GM13977 (cell line): ENCODE results near the gene NCLN.

Experiments
- DNase-seq: peaks from one replicate; pipeline ENCODE4 v3.0.0; 2012; ENCODE audit warnings: low spot score
- in situ Hi-C: fragments of 300-500 bp; cut with MboI; formaldehyde crosslinking; loops from one replicate; pipeline ENCODE4 v1.12.0; 2022; ENCODE audit warnings: low sequenced_read_pairs, low pct_unique_long_range_greater_than_20kb, mixed read lengths, inconsistent platforms; ENCODE audit not compliant: unreplicated experiment
- TF ChIP-seq, protein P1 (sequence below): IDR thresholded peaks from 2 replicates; pipeline ENCODE4 v1.5.1; 2012; ENCODE audit warnings: mild to moderate bottlenecking, control low read depth; ENCODE audit not compliant: insufficient read depth; ENCODE audit errors: extremely low read depth, missing control alignments

The NCLN gene

DNA sequence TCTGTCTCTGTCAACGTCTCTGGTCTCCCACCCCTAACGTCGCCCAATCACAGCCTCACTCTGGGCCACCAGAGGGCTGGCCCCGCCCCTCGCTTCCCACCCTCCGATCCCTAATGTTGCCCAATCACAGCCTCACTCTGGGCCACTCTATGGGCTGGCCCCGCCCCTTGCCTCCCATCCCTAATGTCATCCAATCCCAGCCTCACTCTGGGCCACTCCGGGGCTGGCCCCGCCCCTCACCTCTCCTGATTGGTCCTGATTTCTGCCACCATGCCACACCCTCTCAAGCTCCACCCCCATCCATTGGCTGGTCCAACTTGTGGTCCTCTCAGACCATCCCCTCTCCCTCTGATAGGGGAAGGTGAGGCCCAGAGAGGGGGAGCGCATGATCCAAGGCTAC lies 63.7 kb downstream of the NCLN start:
- in situ Hi-C loops: no loop called here
- TF ChIP-seq, protein P1, sequence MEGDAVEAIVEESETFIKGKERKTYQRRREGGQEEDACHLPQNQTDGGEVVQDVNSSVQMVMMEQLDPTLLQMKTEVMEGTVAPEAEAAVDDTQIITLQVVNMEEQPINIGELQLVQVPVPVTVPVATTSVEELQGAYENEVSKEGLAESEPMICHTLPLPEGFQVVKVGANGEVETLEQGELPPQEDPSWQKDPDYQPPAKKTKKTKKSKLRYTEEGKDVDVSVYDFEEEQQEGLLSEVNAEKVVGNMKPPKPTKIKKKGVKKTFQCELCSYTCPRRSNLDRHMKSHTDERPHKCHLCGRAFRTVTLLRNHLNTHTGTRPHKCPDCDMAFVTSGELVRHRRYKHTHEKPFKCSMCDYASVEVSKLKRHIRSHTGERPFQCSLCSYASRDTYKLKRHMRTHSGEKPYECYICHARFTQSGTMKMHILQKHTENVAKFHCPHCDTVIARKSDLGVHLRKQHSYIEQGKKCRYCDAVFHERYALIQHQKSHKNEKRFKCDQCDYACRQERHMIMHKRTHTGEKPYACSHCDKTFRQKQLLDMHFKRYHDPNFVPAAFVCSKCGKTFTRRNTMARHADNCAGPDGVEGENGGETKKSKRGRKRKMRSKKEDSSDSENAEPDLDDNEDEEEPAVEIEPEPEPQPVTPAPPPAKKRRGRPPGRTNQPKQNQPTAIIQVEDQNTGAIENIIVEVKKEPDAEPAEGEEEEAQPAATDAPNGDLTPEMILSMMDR: no peak
- DNase-seq: no peak

DNA sequence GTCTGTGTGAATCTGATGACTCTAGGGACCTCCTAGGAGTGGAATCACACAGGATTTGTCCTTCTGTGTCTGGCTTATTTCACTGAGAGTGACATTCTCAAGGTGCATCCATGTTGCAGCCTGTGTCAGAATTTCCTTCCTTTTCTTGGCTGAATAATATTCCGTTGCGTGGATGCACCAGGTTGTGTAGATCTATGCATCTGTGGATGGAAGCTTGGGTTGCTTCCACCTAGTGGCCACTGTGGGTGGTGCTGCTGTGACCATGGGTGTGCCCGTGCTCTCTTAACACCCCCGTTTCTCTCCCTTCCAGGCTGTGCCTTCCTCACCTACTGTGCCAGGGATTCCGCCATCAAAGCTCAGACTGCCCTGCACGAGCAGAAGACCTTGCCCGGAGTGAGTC lies 64.9 kb downstream of the NCLN start:
- TF ChIP-seq, protein P1: peak; percentile 71
- in situ Hi-C loops: no loop called here
- peak; percentile 67 for DNase-seq

DNA sequence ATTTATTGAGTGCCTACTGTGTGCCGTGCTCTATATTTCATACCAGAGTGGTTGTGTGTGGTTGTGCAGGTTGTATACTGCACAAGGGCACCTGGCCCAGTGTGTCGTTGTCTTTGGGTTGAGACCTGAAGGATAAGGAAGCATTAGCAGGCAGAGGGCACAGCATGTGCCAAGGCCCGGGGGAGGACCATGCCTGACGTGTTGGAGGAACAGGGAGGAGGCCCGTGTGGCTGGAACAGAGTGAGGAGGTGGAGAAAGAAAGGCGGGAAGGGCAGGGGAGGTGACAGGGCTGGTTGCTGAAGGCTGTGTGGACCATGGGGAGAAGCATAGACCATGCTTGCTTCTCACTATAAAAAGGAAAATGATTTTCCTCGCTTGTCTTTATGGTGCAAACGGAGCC lies 65.5 kb downstream of the NCLN start:
- TF ChIP-seq, protein P1: no peak
- DNase-seq: no peak
- in situ Hi-C loops: no loop called here

DNA sequence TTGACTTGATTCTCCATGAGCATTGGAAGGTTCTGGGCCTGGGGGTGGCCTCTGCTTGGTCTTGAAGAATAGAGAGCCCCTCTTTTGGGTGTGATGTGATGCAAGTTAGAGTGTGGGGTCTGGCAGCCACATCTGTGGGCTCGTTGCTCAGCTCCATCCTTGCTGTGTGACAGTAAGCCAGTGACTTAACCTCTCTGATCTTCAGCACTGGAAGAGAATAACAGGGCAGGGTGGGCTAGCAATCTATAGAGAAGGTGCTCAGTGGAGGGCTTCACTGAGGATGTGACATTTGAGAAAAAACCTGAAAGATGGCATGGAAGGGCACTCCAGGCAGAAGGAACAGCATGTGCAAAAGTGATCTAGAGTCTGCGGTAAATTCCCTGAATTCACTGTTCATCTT lies 66.9 kb downstream of the NCLN start:
- no peak for DNase-seq
- in situ Hi-C loops: no loop called here
- TF ChIP-seq, protein P1: no peak

DNA sequence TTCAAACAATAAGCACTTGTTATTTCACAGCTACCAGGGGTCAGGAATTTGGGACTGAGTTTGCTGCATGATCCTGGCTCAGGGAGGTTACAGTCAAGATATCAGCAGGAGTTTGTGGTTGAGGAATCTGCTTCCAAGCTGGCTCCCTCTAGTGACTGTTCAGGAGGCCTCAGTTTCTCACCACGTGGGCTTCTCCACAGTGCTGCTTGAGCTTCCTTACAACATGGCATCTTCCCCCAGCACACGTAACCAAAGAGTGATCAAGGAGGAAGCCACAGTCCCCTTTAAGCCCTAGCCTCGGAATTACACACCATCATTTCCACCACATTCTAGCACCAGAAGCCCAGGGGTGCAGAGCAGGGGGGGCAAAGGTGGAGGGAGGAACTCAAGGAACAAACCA lies 67.5 kb downstream of the NCLN start:
- DNase-seq: no peak
- in situ Hi-C loops: no loop called here
- TF ChIP-seq, protein P1: peak; percentile 7

DNA sequence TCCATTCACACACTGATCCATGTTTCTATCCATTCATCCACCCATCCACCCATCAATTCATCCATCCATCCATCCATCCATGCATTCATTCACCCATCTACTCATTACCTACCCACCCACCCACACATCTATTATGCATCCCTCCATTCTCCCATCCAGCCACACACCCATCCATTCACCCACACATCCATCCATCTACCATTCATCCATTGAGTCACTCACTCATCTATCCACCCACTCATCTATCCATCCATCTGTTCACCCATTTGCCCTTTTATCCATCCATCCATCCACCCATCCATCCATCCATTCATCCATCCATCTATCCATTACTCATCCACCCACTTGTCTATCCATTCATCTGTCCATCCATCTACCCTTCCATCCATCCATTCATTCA lies 68.8 kb downstream of the NCLN start:
- in situ Hi-C loops: no loop called here
- DNase-seq: no peak
- TF ChIP-seq, protein P1: no peak

DNA sequence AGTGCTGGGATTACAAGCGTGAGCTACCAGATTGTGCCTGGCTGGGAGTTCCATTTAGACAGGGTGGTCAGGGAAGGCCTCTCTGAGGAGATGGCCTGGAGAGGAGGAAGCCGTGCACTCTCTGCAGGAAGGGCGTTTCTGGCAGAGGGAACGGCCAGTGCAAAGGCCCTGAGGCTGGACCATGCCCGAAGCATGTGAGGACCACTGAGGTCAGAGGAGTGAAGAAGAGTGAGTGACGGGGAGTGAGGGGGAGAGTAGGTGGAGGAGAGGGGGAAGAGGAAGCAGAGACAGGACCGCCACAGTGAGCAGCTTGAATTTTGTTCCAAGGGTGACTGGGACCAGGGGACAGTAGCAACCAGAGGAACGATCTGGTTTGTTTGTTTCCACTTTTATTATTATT lies 71.3 kb downstream of the NCLN start:
- no peak for DNase-seq
- TF ChIP-seq, protein P1: no peak
- in situ Hi-C loops: no loop called here
